Ectodermal cell (in vitro differentiated cells): ENCODE measurements around the gene MRPL39.
A peak's percentile ranks its signal among the peaks of the same experiment; 100 is the strongest.

ENCODE experiments used
- H3K27ac ChIP-seq: 2 replicates; pipeline ENCODE4 v1.7.0; 2013; ENCODE audit warnings: mild to moderate bottlenecking, low read depth, low read length; ENCODE audit not compliant: insufficient read depth, poor library complexity, severe bottlenecking
- H3K27me3 ChIP-seq: 2 replicates; pipeline ENCODE4 v1.7.0; 2013; ENCODE audit warnings: mild to moderate bottlenecking, low read length; ENCODE audit not compliant: insufficient read depth, control insufficient read depth, poor library complexity, severe bottlenecking
- H3K36me3 ChIP-seq: one replicate; pipeline ENCODE4 v1.7.0; 2013; ENCODE audit warnings: low read length; ENCODE audit not compliant: control insufficient read depth, insufficient read depth
- H3K4me1 ChIP-seq: one replicate; pipeline ENCODE4 v1.7.0; 2013; ENCODE audit warnings: low read length; ENCODE audit not compliant: control insufficient read depth, insufficient read depth
- H3K4me3 ChIP-seq: 2 replicates; pipeline ENCODE4 v1.7.0; 2013; ENCODE audit warnings: low read depth, low read length, control low read depth; ENCODE audit not compliant: insufficient read depth
- H3K9me3 ChIP-seq: 2 replicates; pipeline ENCODE4 v1.7.0; 2013; ENCODE audit warnings: mild to moderate bottlenecking, low read length, moderate library complexity; ENCODE audit not compliant: control insufficient read depth
- WGBS, 2 experiments: methylation state at CpG; one replicate each; pipeline ENCODE4 v1.1.7; 2013; ENCODE audit warnings: missing lambda C conversion rate in 2 of 2; 5-methylcytosine and 5-hydroxymethylcytosine counted together

Gene MRPL39

GRCh38 chr21:25569711-25570110 is 37.6 kb downstream of the MRPL39 start:
- H3K27ac ChIP-seq, result no peak overlapping the region
- H3K4me3 ChIP-seq, result no peak overlapping the region
- H3K36me3 ChIP-seq, result no peaks in the 10 kb centered on the region
- 91 to 93% methylated on average over 4 of the region's 4 CpGs for WGBS, 2 experiments
- H3K27me3 ChIP-seq, result no peaks in the 10 kb centered on the region
- no peaks in the 10 kb centered on the region for H3K9me3 ChIP-seq
- no peaks in the 10 kb centered on the region for H3K4me1 ChIP-seq

GRCh38 chr21:25569084-25569483 is 38.2 kb downstream of the MRPL39 start:
- 83 to 93% methylated on average over 1 of the region's 1 CpG for WGBS, 2 experiments
- Histone ChIP-seq H3K4me1 (no peaks in the 10 kb centered on the region), H3K27me3 (no peaks in the 10 kb centered on the region), H3K9me3 (no peaks in the 10 kb centered on the region), H3K27ac (no peak overlapping the region), H3K4me3 (no peak overlapping the region), H3K36me3 (no peaks in the 10 kb centered on the region)

- Histone ChIP-seq H3K27ac (no peak overlapping the region), H3K27me3 (peaks cover 3% of the 10 kb centered on the region), H3K36me3 (no peaks in the 10 kb centered on the region), H3K9me3 (no peaks in the 10 kb centered on the region), H3K4me1 (no peaks in the 10 kb centered on the region), H3K4me3 (no peak overlapping the region)
- WGBS, 2 experiments, result 50 to 66% methylated on average over 3 to 4 of the region's 5 CpGs
Observed at GRCh38 chr21:25568246-25568645, 39.0 kb downstream of the MRPL39 start.

- Histone ChIP-seq H3K4me1 (no peaks in the 10 kb centered on the region), H3K9me3 (no peaks in the 10 kb centered on the region), H3K27me3 (peaks cover 11% of the 10 kb centered on the region), H3K36me3 (no peaks in the 10 kb centered on the region), H3K4me3 (no peak overlapping the region), H3K27ac (no peak overlapping the region)
- WGBS, 2 experiments, result 88 to 91% methylated on average over 4 of the region's 4 CpGs
Observed at GRCh38 chr21:25567472-25567871, 39.8 kb downstream of the MRPL39 start.

- Histone ChIP-seq H3K4me3 (no peak overlapping the region), H3K36me3 (no peaks in the 10 kb centered on the region), H3K27me3 (peaks cover 19% of the 10 kb centered on the region), H3K4me1 (no peaks in the 10 kb centered on the region), H3K9me3 (no peaks in the 10 kb centered on the region), H3K27ac (no peak overlapping the region)
- whole genome bisulfite sequencing, 2 experiments, result 91 to 95% methylated on average over 3 of the region's 3 CpGs
Observed at GRCh38 chr21:25566645-25567044, 40.6 kb downstream of the MRPL39 start.

- Histone ChIP-seq H3K4me1 (no peaks in the 10 kb centered on the region), H3K4me3 (no peak overlapping the region), H3K27me3 (peaks cover 27% of the 10 kb centered on the region), H3K27ac (no peak overlapping the region), H3K9me3 (no peaks in the 10 kb centered on the region), H3K36me3 (no peaks in the 10 kb centered on the region)
- 96 to 97% methylated on average over 3 of the region's 3 CpGs for WGBS, 2 experiments
Observed at GRCh38 chr21:25565272-25566211, 41.7 kb downstream of the MRPL39 start.

GRCh38 chr21:25564349-25564948 is 42.8 kb downstream of the MRPL39 start:
- no peaks in the 10 kb centered on the region for H3K4me1 ChIP-seq
- H3K36me3 ChIP-seq, result no peaks in the 10 kb centered on the region
- no peaks in the 10 kb centered on the region for H3K9me3 ChIP-seq
- 82 to 95% methylated on average over 2 to 3 of the region's 3 CpGs for WGBS, 2 experiments
- H3K4me3 ChIP-seq, result no peak overlapping the region
- H3K27ac ChIP-seq, result no peak overlapping the region
- H3K27me3 ChIP-seq, result peaks cover 27% of the 10 kb centered on the region

GRCh38 chr21:25563361-25564116 is 43.7 kb downstream of the MRPL39 start:
- Histone ChIP-seq H3K4me1 (no peaks in the 10 kb centered on the region), H3K9me3 (no peaks in the 10 kb centered on the region), H3K4me3 (no peak overlapping the region), H3K36me3 (no peaks in the 10 kb centered on the region), H3K27me3 (peaks cover 27% of the 10 kb centered on the region), H3K27ac (no peak overlapping the region)
- WGBS, 2 experiments, result 94 to 97% methylated on average over 3 of the region's 3 CpGs

GRCh38 chr21:25562660-25563059 is 44.6 kb downstream of the MRPL39 start:
- no peaks in the 10 kb centered on the region for H3K4me1 ChIP-seq
- no peaks in the 10 kb centered on the region for H3K9me3 ChIP-seq
- no peaks in the 10 kb centered on the region for H3K36me3 ChIP-seq
- 82 to 85% methylated on average over 9 to 10 of the region's 10 CpGs for WGBS, 2 experiments
- peaks cover 27% of the 10 kb centered on the region for H3K27me3 ChIP-seq
- no peak overlapping the region for H3K27ac ChIP-seq
- peak overlapping the region; percentile 33 for H3K4me3 ChIP-seq
